Stimulated activated CD4-positive, alpha-beta T cell treated with anti-CD3 and anti-CD28 coated beads, Interleukin-1b, Interleukin-23, amount 100 ng/mL, for 4 hours (primary cell): ENCODE data around the gene PRKN.
"Not testable (repeated sequence)": the region's sequence is repeated elsewhere in the genome, so short reads cannot be mapped to it uniquely, and the experiment has no call there.

Experiments
- DNase-seq, 2 donors: peaks; one replicate each; pipeline ENCODE4 v3.0.0-alpha.2; 2020; ENCODE audit warnings: low read depth in 2 of 2

The PRKN gene

GRCh38 chr6:161355696-161356095 is 1371.9 kb downstream of the PRKN start:
- no peak for DNase-seq

GRCh38 chr6:161354956-161355355 is 1372.6 kb downstream of the PRKN start:
- no peak for DNase-seq

GRCh38 chr6:161354276-161354840 is 1373.2 kb downstream of the PRKN start:
- no peak for DNase-seq

GRCh38 chr6:161353208-161353613 is 1374.4 kb downstream of the PRKN start:
- DNase-seq = no peak

GRCh38 chr6:161351858-161352257 is 1375.7 kb downstream of the PRKN start:
- no peak for DNase-seq

GRCh38 chr6:161349886-161350285 is 1377.7 kb downstream of the PRKN start:
- DNase-seq = no peak

GRCh38 chr6:161348628-161348994 is 1379.0 kb downstream of the PRKN start:
- DNase-seq = no peak

- DNase-seq = no peak
Measured at GRCh38 chr6:161347988-161348627, 1379.5 kb downstream of the PRKN start.

- DNase-seq = no peak
Measured at GRCh38 chr6:161347125-161347524, 1380.4 kb downstream of the PRKN start.

- DNase-seq = no peak
Measured at GRCh38 chr6:161346717-161347116, 1380.8 kb downstream of the PRKN start.

GRCh38 chr6:161344626-161345025 is 1382.9 kb downstream of the PRKN start:
- DNase-seq = no peak

GRCh38 chr6:161342039-161342438 is 1385.5 kb downstream of the PRKN start:
- no peak for DNase-seq

GRCh38 chr6:161341638-161342037 is 1385.9 kb downstream of the PRKN start:
- no peak for DNase-seq

GRCh38 chr6:161338015-161338414 is 1389.6 kb downstream of the PRKN start:
- no peak for DNase-seq

- no peak for DNase-seq
Measured at GRCh38 chr6:161336479-161336878, 1391.1 kb downstream of the PRKN start.

GRCh38 chr6:161333410-161333809 is 1394.2 kb downstream of the PRKN start:
- DNase-seq = no peak

- not testable (repeated sequence) for DNase-seq
Measured at GRCh38 chr6:161331402-161332081, 1396.0 kb downstream of the PRKN start.

GRCh38 chr6:161327360-161327953 is 1400.1 kb downstream of the PRKN start:
- no peak for DNase-seq

- DNase-seq = no peak
Measured at GRCh38 chr6:161319231-161319630, 1408.3 kb downstream of the PRKN start.

- DNase-seq = no peak
Measured at GRCh38 chr6:161318456-161318855, 1409.1 kb downstream of the PRKN start.

GRCh38 chr6:161316531-161316930 is 1411.0 kb downstream of the PRKN start:
- no peak for DNase-seq

GRCh38 chr6:161315246-161315917 is 1412.2 kb downstream of the PRKN start:
- not testable (repeated sequence) for DNase-seq
